Left lung (tissue), 10 donors: ENCODE measurements around the gene MIPEP. TPM values are rescaled to one million over a fixed set of nuclear protein-coding genes. Genes with fewer than 3 reads are reported as not detected.

Source experiments
- ATAC-seq: fragments of 200-7000 bp; cut with Tn5 transposase; one replicate; pipeline ENCODE4 v1.9.1; 2020; ENCODE audit warnings: moderate library complexity
- DNase-seq, 4 donors: peaks; one replicate each; pipeline ENCODE4 v3.0.0-alpha.2; 2013 to 2020
- H3K27ac ChIP-seq, 2 donors: fragments of 200-600 bp; sonication (generic) in 1 of 2; one replicate each; pipeline versions ENCODE4 v1.5.0 to v1.8.0; 2020 to 2021
- H3K27me3 ChIP-seq, 2 donors: fragments of 200-600 bp; sonication (generic) in 1 of 2; one replicate each; pipeline versions ENCODE4 v1.5.0 to v1.8.0; 2020 to 2021
- H3K36me3 ChIP-seq, 2 donors: fragments of 200-600 bp; sonication (generic) in 1 of 2; one replicate each; pipeline versions ENCODE4 v1.5.0 to v1.8.0; 2020 to 2021
- H3K4me1 ChIP-seq, 2 donors: fragments of 200-600 bp; one replicate each; pipeline ENCODE4 v1.8.0; 2021
- H3K4me3 ChIP-seq, 2 donors: fragments of 200-600 bp; sonication (generic) in 1 of 2; one replicate each; pipeline versions ENCODE4 v1.5.0 to v1.8.0; 2020 to 2021; ENCODE audit warnings: mild to moderate bottlenecking in 1 of 2
- H3K9me3 ChIP-seq, 2 donors: fragments of 200-600 bp; sonication (generic) in 1 of 2; one replicate each; pipeline versions ENCODE4 v1.5.0 to v1.8.0; 2020 to 2021
- CTCF ChIP-seq, 2 donors: fragments of 200-600 bp; sonication (generic) in 1 of 2; IDR thresholded peaks; one replicate each; pipeline versions ENCODE4 v1.5.0 to v1.8.0; 2021; ENCODE audit warnings: antibody characterized with exemption in 2 of 2
- intact Hi-C, 2 donors: fragments of 100-400 bp; cut with DNase I; formaldehyde crosslinking; loops; one replicate each; pipeline versions ENCODE4 v1.11.2 to v1.14.2; 2022
- polyA plus RNA-seq, 6 donors: library from polyadenylated mRNA; unstranded; fragments of 120-200 nt; gene quantifications; one replicate each; pipeline ENCODE4 v1.2.1, GENCODE V29; 2013; ENCODE audit not compliant: insufficient read length in 6 of 6
- total RNA-seq, 2 donors: library from RNA; stranded (reverse); fragmentation: NEBNext Ultra II Directional; extraction: Animal tissue kit (Norgen Biotek cat#: 25700); gene quantifications; one replicate each; pipeline ENCODE4 v1.2.1, GENCODE V29; 2021
- donor health status: DM: no; HTN: yes; CAD: no.
- donor health status: DM: no; HTN: no; CAD: no.

The MIPEP gene
- total and polyA plus RNA-seq, 8 donors = 15.6 to 26.2 (median 17.4) TPM

GRCh38 chr13:23686948-23687347, 202.3 kb downstream of the MIPEP start:
- Histone ChIP-seq H3K4me3 (no peak overlapping the region), H3K27ac (no peak overlapping the region), H3K27me3 (no peaks in the 10 kb centered on the region), H3K4me1 (no peaks in the 10 kb centered on the region), H3K9me3 (peaks cover 0 to 29% of the 10 kb centered on the region in 2 donors), H3K36me3 (no peaks in the 10 kb centered on the region)
- TF ChIP-seq CTCF (IDR thresholded peaks at IDR 0.05) = no peak
- no peak for ATAC-seq
- intact Hi-C loops = no loop called here
- DNase-seq = no peak

DNA sequence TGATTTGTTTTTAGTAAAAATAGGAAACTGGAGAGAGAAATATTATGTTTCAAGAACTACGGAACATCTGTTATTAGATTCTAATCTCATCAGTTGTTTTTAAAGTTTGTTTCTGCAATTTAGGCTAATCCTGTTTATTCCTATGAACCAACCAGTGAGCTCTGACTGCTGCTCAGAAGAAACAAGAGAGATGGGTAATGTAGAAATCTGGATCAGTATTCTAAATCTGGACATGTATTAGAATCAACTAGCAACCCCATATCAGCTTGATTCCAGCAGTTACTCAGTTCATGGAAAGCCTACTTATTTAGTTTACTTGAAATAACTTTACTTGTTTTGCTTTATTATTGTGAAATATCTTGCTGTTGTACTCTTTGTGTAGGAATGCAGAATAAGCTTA, 203.8 kb downstream of the MIPEP start:
- TF ChIP-seq CTCF (IDR thresholded peaks at IDR 0.05) = no peak
- H3K9me3 ChIP-seq = peaks cover 0 to 29% of the 10 kb centered on the region in 2 donors
- no peak for ATAC-seq
- H3K4me1 ChIP-seq = no peaks in the 10 kb centered on the region
- H3K27ac ChIP-seq = no peak overlapping the region
- intact Hi-C loops = no loop called here
- DNase-seq = no peak
- no peak overlapping the region for H3K4me3 ChIP-seq
- no peaks in the 10 kb centered on the region for H3K36me3 ChIP-seq
- H3K27me3 ChIP-seq = no peaks in the 10 kb centered on the region

DNA sequence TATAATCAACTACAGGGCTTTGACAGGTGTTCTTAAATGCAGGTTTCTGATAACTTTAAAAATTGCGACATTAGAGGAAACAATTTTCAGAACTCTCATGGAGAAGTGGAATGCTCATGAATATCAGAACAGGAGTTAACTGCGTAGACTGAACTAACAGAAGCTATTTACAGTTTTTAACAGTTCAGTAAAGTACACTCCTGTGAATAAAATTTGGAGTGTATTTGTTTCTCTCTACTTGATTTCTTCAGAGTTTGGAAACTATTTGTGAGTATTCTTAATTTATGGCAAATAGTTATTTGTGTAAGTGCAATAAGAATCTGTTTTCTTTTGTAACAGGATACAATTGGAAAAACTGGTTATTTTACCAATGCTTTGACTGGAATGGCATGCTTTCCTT, 204.6 kb downstream of the MIPEP start:
- intact Hi-C loops = no loop called here
- Histone ChIP-seq H3K27me3 (no peaks in the 10 kb centered on the region), H3K27ac (no peak overlapping the region), H3K4me3 (no peak overlapping the region), H3K4me1 (no peaks in the 10 kb centered on the region), H3K9me3 (peaks cover 0 to 29% of the 10 kb centered on the region in 2 donors), H3K36me3 (no peaks in the 10 kb centered on the region)
- ATAC-seq (no peak), DNase-seq (no peak)
- no peak for TF ChIP-seq CTCF (IDR thresholded peaks at IDR 0.05)

- ATAC-seq = no peak
- TF ChIP-seq CTCF (IDR thresholded peaks at IDR 0.05) = no peak
These were observed 206.1 kb downstream of the MIPEP start for GRCh38 chr13:23683084-23683483.

GRCh38 chr13:23680845-23681669, 208.1 kb downstream of the MIPEP start:
- H3K36me3 ChIP-seq = no peaks in the 10 kb centered on the region
- ATAC-seq = no peak
- H3K9me3 ChIP-seq = peaks cover 0 to 31% of the 10 kb centered on the region in 2 donors
- no peak for TF ChIP-seq CTCF (IDR thresholded peaks at IDR 0.05)
- H3K27me3 ChIP-seq = no peaks in the 10 kb centered on the region
- no peak overlapping the region for H3K27ac ChIP-seq
- no peaks in the 10 kb centered on the region for H3K4me1 ChIP-seq
- no peak for DNase-seq
- intact Hi-C loops = no loop called here
- H3K4me3 ChIP-seq = no peak overlapping the region

More at GRCh38 chr13:23683084-23683483, 206.1 kb downstream of the MIPEP start:
- Histone ChIP-seq H3K27ac (no peak overlapping the region), H3K4me1 (no peaks in the 10 kb centered on the region), H3K9me3 (peaks cover 0 to 29% of the 10 kb centered on the region in 2 donors), H3K4me3 (no peak overlapping the region), H3K36me3 (no peaks in the 10 kb centered on the region), H3K27me3 (no peaks in the 10 kb centered on the region)
- intact Hi-C loops = no loop called here
- DNase-seq = no peak

Other genes with a start within 250 kb of the MIPEP start
- gene C1QTNF9B, start 8.1 kb upstream of the MIPEP start, total RNA-seq = under 1 TPM in 1 of 2 donors, not detected in 1; 0.34 TPM
- gene C1QTNF9B, start 8.1 kb upstream of the MIPEP start, polyA plus RNA-seq = 1 to 10 TPM in 5 of 6 donors, under 1 TPM in 1; 0.65 to 1.6 (median 1.1) TPM